GM21619 (cell line): ENCODE results near the gene P4HA2.
A peak's percentile ranks its signal among the peaks of the same experiment; 100 is the strongest.

Experiments
- ATAC-seq: cut with Tn5 transposase; IDR thresholded peaks from one replicate; pipeline ENCODE4 v1.9.1; 2021; ENCODE audit not compliant: unreplicated experiment

Gene P4HA2

DNA sequence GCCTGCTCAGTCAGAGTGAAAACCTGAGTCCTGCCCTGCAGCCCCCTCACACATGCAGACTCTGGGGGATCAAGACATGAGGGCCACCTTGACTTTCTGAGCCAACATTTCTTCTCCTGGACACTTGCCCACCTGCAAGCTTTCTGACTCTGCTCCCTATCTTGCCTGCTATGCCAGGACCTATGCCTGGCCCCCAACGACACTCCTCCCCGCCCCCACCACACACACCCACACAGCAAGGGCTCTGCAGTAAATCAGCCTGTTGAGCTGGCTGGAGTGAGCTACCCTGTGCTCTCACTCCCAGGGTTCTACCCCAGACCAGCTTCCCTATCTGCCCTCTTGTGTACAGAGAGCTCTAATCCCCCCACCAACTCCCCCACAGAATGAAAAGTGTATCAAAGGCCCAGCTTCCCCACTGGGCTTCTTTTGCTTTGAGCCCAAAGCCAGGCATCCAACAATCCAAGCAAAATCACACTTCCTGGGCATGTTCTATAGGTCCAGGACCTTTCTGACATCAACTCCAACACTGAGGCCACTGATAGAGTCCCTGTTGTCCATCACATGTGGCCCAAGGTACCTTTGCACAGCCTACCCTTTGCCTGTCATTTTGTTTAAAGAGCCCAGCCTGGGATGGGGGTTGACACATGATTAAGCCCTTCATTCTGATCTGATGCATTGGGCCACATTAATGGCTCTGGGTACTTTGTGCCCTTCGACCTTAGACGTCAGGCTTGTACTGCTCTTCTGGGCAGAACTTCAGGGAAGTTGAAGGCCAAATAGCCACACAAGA is 37.1 kb upstream of the P4HA2 start:
- no peak for ATAC-seq

DNA sequence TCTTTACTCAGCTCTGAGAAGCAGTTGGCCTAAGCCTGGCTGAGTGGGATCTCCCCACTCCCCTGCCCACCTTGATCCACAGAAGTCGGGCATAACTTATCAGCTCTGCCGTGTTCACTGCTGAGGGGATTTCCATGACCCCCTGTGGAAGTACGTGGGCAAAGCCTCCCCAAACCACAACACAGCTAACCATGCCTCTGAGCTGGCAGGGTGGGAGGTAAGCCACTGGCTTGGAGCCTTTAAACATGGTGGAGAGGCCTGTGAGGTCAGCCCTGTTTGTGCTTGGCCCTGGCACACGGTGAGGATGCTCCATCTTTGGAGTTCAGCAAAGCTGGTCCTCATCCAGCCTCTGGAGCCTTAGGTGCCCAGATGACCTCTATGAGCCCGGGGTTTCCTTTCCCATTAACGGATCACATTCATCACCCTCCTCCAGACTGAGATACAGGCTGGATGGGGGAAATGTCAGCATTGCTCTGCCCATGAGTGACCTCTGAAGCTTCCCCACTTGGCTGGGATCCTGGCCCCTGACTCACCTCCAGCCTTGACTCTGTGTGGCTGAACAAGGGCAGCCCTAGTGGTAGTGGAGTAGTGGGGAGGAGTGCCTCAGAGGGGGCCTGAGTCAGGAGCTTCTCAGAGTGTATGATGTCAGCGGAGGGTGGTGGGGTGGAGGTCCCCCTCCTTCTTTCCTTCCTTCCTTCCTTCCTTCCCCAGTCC is 36.1 kb upstream of the P4HA2 start:
- no peak for ATAC-seq

DNA sequence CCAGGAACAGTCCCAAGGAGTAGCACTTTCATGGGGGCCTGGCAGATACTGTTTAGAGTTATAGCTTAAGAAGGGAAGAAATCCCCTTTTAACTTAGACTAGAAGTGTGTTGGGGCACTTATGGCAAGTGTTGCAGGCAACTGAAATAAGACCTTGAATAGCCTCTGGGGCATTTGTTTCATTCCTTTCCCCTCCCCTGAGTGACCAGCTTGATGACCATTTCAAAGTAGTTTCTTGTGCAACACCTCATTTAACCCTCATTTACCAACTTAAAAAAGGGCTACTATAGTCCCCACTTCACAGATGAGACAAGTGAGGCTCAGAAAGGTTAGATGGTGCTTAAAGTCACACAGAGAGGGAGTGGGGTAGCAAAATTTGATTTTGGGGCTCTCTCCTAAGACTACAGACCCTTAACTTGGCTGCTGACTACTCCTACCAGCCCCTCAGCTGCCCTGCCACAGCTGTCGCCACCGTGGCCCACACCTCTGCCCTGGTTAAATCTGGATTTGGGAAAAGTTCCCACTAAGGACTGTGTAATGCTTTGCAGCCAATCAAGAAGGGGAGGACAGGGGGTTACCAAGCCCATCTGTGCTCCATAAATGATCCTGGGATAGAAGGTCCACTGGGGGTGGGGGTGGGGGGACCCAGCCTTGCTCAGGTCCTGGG is 35.4 kb upstream of the P4HA2 start:
- ATAC-seq: no peak

- no peak for ATAC-seq
These were observed 34.5 kb upstream of the P4HA2 start for GRCh38 chr5:132261881-132262845.

- ATAC-seq: peak; percentile 50
These were observed 33.3 kb upstream of the P4HA2 start for GRCh38 chr5:132260714-132261551.

DNA sequence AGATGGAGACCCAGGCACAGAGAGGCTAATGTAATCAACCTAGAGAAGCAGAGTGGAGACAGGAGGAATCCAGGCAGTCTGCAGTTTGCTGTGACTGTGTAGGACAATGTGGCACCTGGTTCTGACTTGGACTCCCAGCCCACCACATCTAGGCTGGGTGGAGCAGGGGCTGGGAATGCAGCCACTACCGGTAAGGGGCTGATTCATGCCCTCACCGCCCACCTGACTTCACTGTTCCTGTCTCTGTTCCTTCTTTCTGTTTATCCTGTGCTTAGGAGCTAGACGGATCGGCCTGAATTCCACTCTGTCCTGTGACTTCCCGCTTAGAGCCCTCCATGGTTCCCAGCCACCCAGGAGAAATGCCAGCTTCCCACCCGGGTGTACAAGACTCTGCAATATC is 32.4 kb upstream of the P4HA2 start:
- ATAC-seq: no peak

DNA sequence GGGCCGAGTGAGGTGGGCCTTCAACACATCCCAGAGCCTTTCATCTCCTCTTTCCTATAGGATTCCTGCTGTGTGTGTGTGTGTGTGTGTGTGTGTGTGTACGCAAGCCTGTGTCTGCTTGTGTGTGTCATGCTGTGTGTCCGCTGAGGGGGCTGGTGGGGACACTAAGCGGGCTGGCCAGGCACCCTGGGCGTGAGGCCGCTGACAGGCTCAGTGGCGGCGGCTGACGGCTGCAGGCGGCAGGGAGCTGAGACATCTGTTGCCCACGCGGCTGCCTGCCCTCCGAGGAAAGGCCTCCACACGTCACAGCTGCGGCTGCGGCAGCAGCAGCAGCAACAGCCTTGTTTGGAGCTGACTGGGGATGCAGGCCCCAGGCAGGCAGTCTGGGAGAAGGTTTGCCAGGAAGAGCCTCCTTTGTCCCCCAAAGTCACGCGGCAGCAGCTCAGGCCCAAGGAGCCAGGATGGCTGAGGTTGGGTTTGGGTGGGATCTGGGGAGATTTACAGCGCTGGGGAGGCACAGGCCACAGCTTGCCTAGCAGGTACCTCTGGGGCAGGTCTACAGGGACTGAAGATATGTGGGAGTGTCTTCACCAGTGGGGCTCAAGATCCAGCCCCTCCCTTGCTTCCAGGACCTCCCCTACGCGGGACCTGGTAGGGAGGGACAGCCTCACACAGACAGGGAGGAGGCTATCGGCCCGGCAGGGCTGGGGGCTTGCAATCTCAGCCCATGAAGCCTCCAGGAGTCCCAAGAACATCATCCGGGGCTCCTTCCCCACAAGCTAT is 31.6 kb upstream of the P4HA2 start:
- no peak for ATAC-seq

DNA sequence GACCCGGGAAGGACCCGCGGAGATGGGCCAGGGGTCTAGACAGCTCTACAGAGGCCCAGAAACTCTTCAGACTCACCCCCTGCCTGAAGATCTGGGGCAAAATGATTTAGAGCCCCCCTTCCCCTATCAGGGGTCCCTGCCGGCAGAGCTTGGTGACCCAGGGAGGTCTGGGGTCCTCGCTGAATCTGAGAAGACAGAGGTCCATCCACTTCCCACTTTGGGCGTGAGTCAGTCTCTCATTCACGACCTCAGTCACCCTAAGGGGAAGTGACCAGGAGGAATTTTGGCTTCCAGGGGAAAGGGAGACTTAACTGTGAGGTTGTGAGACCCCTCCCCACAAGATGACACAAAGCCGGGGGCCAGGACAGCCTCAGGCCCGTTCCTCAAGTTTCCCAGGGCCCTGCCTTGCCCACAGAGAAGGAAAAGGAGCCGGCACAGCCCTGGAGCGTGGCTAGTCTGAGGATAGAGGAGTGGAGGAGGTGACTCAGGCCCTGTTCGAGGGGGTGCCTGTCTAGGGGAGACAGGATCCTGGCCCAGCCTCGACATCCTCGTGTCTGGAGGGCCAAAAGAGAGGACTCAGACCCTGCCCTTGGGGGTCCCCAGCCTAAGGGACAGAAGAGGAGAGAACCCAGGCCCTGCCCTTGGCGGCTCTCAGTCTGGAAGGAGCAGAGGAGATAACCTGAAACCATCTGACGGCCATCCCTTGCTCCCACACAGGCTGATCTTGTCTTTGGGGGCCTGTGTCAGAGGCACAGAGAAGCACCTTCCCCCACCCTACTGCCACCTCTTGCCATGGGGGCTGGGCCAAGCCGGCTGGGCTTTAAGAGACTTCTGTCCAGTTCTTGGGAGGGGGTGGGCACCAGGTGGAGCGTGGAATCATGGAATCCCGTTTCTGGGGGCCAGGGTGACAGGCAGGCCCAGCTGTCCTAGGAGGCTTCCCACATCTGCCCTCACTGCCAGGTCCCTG is 30.7 kb upstream of the P4HA2 start:
- no peak for ATAC-seq

- ATAC-seq: no peak
These were observed 29.8 kb upstream of the P4HA2 start, which contains the start of gene PDLIM4 for GRCh38 chr5:132257131-132258101. PDLIM4 (plus strand) TSS chr5:132257696; CDS start chr5:132257735, 39 bp downstream.

DNA sequence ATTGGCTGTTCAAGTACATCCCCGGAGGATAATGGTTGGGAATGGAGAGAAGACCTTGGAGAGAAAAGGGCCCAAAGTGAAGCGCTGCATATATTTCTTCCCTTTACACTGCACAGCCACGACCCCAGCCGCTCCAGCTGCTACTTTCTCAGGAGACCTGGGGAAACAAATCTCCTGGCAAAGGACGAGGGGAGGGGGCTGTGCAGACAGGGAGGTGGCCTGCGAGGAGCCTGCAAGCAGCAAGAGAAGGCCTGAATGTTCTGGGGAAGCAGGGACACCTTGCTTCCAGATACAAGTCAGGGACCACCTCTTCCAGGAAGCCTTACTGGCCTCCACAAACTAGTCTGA is 29.1 kb upstream of the P4HA2 start:
- ATAC-seq: no peak

GRCh38 chr5:132256086-132256782 is 28.6 kb upstream of the P4HA2 start:
- ATAC-seq: no peak

- ATAC-seq: no peak
These were observed 26.8 kb upstream of the P4HA2 start for GRCh38 chr5:132254321-132254977.

DNA sequence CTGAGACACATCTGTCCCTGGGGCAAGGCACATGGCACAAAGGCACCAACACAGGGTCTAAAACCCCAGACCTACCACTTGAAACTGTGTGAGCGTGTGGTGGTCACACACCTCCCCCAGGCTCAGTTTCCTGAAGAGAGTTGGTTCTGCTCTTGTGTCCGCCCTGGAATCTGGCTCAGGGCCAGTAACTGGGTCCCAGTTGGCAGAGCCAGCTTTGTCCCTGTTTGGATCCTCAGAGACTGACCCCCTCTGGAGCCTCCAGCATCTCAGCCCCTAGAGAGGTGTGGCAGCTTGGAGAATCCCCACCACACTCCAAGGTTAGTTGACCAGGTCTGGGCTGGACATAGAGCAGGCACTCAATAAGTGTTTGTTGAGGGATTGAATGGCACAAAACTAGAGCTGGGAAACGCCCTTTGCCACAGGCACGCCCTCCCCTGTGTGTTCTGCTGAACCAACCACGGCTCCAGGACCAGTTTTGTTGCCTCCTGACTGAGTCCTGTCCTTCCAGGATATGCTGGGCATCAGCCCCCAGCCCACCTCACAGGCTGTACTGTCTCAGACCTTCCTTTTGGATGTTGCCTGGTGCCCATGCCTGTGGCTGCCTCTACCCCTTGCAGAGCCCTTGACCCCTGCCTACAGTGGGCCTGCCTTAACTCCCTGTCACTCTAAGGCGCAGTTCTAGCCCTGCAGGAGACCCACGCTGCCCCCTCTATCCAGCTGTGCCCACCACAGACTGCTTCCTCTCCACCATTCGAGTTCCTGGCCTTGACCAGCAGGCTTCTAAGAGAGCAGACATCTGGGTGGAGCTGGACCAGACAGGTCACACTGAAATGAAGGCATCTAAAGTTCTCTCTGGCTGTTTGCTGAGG is 26.0 kb upstream of the P4HA2 start:
- no peak for ATAC-seq

- no peak for ATAC-seq
These were observed 25.4 kb upstream of the P4HA2 start for GRCh38 chr5:132253008-132253441.
